GM12891 (cell line): ENCODE measurements around the gene SAA2.

Experiments
- POLR2A ChIP-seq: IDR thresholded peaks from 2 replicates; pipeline ENCODE4 v1.6.1; 2011; ENCODE audit warnings: low read depth, low read length, control low read depth
- POLR2AphosphoS5 ChIP-seq: IDR thresholded peaks from 2 replicates; pipeline ENCODE4 v1.6.1; 2011; ENCODE audit warnings: low read depth, low read length, control low read depth
- TAF1 ChIP-seq: IDR thresholded peaks from 2 replicates; pipeline ENCODE4 v1.6.1; 2011; ENCODE audit warnings: low read depth, low read length, control low read depth

DNA sequence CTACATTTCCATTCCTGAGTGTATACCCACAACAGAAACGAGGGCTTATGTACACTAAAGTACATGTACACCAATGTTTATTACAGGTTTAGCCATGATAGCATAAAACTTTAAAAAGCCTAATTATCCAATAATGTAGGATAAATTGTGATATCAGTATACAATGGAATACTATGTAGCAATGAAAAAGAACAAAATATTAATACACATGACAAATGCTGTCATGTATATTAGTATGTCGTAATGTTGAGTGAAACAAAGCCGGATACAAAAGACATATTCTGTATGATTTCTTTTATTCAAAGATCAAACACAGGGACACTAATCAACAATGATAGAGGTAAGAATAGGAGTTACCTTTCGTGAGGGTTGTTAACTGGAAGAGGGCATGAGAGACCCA, 14.6 kb downstream of the SAA2 start:
- no peak for TF ChIP-seq POLR2AphosphoS5
- TF ChIP-seq POLR2A = no peak
- no peak for TF ChIP-seq TAF1
